Epithelial cell of proximal tubule (primary cell): Measurements from ENCODE around the gene LCMT2. TPM values are rescaled to one million over a fixed set of nuclear protein-coding genes. Genes with fewer than 3 reads are reported as not detected.

Experiments
- DNase-seq: peaks from one replicate; pipeline ENCODE4 v3.0.0-alpha.2; 2011; ENCODE audit warnings: low read depth
- H3K4me3 ChIP-seq: 2 replicates; pipeline ENCODE4 v1.5.1; 2011; ENCODE audit warnings: low read depth, mild to moderate bottlenecking, low read length
- total RNA-seq: library from RNA; depleted of rRNA; stranded (reverse); fragments of >200 nt; gene quantifications from 2 replicates; pipeline ENCODE4 v1.2.3, GENCODE V29; 2015
- TF ChIP-seq, protein P1 (sequence below): conservative IDR thresholded peaks from 2 replicates; pipeline ENCODE4 v1.5.1; 2012; ENCODE audit warnings: low read depth, mild to moderate bottlenecking, low read length

LCMT2 gene
- total RNA-seq, 1 donor from 2014 or later: 3.1 TPM

DNA sequence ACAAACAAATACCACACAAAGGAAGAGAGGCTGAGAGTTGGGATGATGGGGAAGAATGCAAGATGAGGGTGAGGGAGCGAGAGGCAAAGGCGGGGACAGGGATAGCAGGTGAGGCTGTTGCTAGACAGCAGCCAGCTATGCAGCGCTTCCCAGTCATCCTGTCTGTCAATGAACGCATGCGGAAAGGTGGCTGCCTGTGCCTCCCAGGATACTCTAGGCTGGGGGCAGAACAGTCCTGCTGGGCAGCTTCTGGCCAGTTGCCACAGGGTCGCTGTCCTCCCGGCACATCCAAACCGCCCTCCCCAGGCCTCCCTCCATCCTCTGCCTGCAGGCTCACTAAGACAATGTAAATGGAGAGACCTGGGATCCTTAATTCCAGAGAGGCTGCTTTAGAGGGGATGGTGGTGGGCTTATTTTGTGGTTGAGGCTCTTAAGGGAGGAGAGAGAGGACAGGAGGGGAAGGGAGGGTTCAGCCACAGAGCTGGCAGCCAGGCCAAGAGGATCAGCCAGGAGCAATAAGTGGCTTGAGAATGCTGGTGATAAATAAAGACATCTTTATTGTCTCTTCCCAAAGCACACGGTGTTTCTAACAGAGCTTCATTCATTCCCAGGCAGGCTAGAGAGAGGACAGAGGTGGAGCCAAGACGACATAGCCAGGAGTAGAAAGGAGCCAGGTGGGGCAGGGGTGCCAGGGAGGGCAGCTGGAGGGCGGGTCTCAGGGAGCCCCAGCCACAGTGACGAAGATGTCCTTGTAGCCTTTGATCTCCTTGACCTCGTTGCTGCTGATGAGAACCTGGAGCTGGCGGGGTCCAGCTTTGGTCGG lies 54.4 kb downstream of the LCMT2 start:
- no peak overlapping the region for H3K4me3 ChIP-seq
- TF ChIP-seq, protein P1, sequence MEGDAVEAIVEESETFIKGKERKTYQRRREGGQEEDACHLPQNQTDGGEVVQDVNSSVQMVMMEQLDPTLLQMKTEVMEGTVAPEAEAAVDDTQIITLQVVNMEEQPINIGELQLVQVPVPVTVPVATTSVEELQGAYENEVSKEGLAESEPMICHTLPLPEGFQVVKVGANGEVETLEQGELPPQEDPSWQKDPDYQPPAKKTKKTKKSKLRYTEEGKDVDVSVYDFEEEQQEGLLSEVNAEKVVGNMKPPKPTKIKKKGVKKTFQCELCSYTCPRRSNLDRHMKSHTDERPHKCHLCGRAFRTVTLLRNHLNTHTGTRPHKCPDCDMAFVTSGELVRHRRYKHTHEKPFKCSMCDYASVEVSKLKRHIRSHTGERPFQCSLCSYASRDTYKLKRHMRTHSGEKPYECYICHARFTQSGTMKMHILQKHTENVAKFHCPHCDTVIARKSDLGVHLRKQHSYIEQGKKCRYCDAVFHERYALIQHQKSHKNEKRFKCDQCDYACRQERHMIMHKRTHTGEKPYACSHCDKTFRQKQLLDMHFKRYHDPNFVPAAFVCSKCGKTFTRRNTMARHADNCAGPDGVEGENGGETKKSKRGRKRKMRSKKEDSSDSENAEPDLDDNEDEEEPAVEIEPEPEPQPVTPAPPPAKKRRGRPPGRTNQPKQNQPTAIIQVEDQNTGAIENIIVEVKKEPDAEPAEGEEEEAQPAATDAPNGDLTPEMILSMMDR: no peak
- DNase-seq: no peak

DNA sequence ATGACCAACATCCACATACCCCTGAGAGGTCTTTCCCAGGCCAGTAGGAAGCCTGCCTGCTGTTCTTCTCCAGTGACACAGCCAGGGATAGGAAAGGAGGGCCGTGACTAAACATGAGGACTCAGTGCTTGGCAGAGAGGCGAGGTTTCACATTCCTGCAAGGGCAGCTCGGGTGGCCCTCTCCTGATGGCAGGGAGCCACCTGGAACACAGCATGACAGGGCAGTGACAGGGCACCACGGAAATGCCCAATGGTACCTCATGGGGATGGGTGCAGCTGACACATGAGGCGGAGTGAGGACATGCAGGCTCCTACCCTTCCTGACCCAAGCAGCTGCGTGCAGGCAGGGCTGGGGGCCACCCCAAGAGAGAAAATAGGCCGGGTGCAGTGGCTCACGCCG lies 56.2 kb downstream of the LCMT2 start:
- DNase-seq: no peak

More for the DNA sequence above, 56.2 kb downstream of the LCMT2 start:
- H3K4me3 ChIP-seq: no peak overlapping the region
- TF ChIP-seq, protein P1: no peak

Other genes with a start within 250 kb of the LCMT2 start
- 10.8 and 13.7 TPM in 2 replicates for gene UBR1, start 224.5 kb downstream of the LCMT2 start, total RNA-seq
- 21.8 and 22.6 TPM in 2 replicates for gene TMEM62, start 197.0 kb downstream of the LCMT2 start, total RNA-seq
- gene CCNDBP1, start 145.2 kb downstream of the LCMT2 start, total RNA-seq: 39.8 and 54.5 TPM in 2 replicates
- not detected in 2 replicates for gene EPB42, start 109.6 kb downstream of the LCMT2 start, total RNA-seq
- gene TGM5, start 63.6 kb downstream of the LCMT2 start, total RNA-seq: 0.06 TPM in 1 of 2 replicates, not detected in the other
- gene TGM7, start 28.3 kb downstream of the LCMT2 start, total RNA-seq: not detected in 2 replicates
- gene ZSCAN29, start 40.5 kb upstream of the LCMT2 start, total RNA-seq: 15.6 and 29.1 TPM in 2 replicates
- 12.7 and 15.2 TPM in 2 replicates for gene TUBGCP4, start 40.5 kb upstream of the LCMT2 start, total RNA-seq
- 17.5 and 28.8 TPM in 2 replicates for gene TP53BP1, start 162.6 kb upstream of the LCMT2 start, total RNA-seq
- gene MAP1A, start 187.0 kb upstream of the LCMT2 start, total RNA-seq: 0.72 and 1.7 TPM in 2 replicates